Limb (tissue), 2 donors: Measurements from ENCODE around the gene NOL6.
A peak's percentile ranks its signal among the peaks of the same experiment; 100 is the strongest.
"Not testable (repeated sequence)": the region's sequence is repeated elsewhere in the genome, so short reads cannot be mapped to it uniquely, and the experiment has no call there.

Experiments used
- DNase-seq, 2 donors: peaks; one replicate each; pipeline ENCODE4 v3.0.0-alpha.2; 2016; ENCODE audit errors: extremely low spot score in 2 of 2

The NOL6 gene, protein sequence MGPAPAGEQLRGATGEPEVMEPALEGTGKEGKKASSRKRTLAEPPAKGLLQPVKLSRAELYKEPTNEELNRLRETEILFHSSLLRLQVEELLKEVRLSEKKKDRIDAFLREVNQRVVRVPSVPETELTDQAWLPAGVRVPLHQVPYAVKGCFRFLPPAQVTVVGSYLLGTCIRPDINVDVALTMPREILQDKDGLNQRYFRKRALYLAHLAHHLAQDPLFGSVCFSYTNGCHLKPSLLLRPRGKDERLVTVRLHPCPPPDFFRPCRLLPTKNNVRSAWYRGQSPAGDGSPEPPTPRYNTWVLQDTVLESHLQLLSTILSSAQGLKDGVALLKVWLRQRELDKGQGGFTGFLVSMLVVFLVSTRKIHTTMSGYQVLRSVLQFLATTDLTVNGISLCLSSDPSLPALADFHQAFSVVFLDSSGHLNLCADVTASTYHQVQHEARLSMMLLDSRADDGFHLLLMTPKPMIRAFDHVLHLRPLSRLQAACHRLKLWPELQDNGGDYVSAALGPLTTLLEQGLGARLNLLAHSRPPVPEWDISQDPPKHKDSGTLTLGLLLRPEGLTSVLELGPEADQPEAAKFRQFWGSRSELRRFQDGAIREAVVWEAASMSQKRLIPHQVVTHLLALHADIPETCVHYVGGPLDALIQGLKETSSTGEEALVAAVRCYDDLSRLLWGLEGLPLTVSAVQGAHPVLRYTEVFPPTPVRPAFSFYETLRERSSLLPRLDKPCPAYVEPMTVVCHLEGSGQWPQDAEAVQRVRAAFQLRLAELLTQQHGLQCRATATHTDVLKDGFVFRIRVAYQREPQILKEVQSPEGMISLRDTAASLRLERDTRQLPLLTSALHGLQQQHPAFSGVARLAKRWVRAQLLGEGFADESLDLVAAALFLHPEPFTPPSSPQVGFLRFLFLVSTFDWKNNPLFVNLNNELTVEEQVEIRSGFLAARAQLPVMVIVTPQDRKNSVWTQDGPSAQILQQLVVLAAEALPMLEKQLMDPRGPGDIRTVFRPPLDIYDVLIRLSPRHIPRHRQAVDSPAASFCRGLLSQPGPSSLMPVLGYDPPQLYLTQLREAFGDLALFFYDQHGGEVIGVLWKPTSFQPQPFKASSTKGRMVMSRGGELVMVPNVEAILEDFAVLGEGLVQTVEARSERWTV

DNA sequence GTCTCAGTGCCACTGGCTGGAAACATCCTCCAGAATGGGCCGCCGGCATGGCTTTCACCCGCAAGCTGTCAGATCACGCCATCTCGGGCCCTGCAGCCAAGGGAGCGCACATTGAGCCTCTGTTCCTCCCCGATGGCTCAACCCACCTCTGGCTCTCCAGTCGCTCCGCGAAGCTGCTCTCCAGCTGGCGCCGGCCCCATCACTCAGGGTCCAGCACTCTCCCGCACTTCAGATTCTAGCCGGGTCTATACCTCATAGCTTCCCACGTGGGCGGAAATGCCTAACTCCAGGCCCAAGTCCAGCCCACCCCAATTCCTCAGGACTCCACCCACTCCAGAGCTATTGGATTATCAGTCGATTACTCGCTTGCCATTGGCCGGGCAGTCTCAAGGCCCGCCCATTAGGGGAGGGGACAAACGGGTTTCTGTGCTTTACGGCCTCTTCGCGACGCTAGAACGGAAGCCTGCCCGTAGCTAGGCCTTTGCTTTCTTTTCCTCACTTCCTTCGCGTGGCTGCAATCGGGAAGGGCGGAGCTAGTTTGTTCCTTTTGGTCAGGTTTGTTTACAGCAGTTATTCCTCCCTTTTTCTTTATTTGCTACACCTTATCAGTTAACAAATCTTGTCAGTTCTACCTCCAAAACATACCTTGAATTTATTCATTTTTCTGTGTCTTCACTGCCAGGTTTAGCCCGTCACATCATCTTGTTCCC lies at the start of gene NOL6:
TSS of gene NOL6 (minus strand) at position 282 of the 710 bp plus-strand sequence. CDS start at position 200, 82 bp downstream.
- peak; percentile 98 to 99 for DNase-seq

DNA sequence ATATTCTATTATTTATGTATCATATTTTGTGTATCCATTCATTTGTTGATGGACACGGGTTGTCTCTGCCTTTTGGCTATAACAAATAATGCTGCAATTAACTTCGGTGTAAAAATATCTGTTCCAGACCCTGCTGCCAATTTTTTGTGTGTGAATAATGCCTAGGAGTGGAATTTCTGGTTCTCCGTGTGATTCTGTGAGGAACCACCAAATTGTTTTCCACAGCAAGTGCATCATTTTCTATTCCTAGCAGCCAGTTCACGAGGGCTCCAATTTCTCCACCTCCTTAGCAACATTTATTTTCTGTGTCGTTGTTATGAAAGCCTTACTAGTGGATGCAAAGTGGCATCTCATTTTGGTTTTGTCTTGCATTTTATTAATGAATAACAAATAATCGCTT lies 48.1 kb upstream of the NOL6 start:
- not testable (repeated sequence) for DNase-seq

DNA sequence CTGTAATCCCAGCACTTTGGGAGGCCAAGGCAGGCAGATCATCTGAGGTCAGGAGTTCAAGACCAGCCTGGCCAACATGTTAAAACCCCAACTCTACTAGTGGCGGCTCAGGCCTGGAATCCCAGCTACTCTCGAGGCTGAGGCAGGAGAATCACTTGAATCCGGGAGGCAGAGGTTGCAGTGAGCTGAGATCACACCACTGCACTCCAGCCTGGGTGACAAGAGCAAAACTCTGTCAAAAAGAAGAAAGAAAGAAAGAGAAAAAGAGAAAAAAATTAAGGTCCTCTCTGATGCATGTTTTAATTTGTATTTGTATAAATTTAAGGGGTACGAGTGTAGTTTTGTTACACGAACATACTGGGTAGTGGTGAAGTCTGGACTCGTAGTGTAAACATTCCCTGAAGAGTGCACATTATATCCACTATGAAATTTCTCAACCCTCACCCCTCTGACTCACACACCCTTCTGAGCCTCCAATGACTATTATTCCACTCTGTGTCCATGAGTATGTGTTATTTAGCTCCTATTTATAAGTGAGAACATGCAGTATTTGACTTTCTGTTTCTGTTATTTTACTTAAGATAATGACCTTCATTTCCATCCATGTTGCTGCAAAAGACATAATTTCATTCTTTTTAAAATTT lies 44.3 kb upstream of the NOL6 start:
- not testable (repeated sequence) for DNase-seq

DNA sequence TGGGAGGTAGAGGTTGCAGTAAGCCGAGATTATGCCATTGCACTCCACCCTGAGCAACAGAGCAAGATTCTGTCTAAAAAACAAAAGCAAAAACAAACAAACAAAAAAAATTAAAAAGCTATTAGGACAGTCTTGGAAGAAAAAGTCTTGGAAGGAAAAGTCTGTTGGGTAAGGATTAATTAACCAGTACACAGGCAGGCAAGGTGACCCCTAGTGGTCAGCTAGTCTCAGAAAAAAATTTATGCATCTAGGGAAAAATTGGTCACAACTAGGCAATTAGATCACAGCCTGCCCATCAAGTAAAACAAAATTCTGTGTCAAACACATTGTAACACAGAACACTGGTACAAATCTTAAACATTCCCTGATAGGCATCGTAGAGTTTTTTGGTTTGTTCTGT lies 43.6 kb upstream of the NOL6 start:
- DNase-seq, result no peak

DNA sequence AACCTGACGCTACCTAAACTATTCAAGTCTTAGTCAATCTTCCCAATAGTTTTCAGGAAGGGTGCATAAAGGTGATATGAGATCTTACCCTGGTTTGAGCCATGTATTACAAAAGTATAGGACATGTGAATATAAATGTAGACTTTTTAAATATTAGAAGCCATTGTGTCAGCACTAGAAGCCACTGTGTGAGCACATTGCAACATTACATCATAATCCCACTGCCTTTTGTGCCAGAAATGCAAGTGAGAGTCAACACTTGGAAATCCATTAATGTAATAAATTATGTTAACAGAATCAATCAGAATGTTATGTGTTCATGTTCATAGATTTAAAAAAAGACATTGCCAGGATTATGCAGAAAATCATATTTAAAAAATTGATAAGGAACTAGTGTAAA lies 42.7 kb upstream of the NOL6 start:
- not testable (repeated sequence) for DNase-seq

DNA sequence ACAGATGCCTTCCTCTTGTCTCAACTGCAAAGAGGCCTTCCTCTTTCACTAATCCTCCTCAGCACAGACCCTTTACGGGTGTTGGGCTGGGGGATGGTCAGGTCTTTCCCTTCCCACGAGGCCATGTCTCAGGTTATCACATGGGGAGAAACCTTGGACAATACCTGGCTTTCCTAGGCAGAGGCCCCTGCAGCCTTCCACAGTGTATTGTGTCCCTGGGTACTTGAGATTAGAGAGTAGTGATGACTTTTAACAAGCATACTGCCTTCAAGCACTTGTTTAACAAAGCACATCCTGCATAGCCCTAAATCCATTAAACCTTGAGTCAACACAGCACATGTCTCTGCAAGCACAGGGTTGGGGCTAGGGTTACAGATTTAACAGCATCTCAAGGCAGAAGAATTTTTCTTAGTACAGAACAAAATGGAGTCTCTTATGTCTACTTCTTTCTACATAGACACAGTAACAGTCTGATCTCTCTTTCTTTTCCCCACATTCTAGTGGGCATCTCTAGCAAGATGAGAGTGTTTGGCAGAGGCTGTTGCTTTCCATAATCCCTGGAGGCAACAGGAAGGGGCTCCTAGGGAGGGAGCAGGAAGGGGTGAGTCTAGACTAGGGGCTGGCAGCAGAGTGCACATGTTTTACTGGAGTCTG lies 41.7 kb upstream of the NOL6 start:
- DNase-seq, result not testable (repeated sequence)

DNA sequence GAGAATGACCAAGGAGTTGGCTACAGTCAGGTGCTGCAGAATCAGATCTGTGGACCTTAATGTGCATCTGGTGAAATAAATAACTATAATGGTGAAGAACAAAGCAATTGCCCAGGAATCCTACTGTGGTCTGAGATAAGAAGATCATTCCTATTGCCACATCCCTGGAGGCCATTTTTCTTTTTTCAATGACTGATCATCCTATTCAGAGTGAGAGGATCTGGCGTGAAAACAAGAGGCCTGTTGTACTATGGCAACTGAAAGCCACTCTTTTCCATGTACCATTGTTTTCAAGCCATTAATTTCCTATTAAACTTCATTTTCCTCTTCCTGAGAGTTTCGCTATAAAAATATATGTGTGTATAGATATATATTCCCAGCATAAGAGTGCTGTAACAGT lies 38.8 kb upstream of the NOL6 start:
- not testable (repeated sequence) for DNase-seq

DNA sequence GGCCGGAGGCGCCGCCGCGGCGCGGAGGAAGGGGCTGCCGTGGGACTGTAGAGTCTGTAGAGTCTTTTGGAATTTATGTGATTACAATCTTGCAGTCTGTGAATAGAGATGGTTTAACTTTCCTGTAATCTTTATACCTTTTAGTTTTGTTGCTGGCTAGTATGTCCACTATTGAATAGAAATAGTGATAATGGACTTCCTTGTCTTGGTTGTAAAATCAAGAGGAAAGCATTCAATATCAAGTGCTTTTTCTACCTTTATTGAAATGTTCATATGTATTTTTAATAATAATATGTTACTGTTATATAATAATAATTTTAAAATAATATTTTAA lies 37.4 kb upstream of the NOL6 start:
- DNase-seq, result not testable (repeated sequence)

DNA sequence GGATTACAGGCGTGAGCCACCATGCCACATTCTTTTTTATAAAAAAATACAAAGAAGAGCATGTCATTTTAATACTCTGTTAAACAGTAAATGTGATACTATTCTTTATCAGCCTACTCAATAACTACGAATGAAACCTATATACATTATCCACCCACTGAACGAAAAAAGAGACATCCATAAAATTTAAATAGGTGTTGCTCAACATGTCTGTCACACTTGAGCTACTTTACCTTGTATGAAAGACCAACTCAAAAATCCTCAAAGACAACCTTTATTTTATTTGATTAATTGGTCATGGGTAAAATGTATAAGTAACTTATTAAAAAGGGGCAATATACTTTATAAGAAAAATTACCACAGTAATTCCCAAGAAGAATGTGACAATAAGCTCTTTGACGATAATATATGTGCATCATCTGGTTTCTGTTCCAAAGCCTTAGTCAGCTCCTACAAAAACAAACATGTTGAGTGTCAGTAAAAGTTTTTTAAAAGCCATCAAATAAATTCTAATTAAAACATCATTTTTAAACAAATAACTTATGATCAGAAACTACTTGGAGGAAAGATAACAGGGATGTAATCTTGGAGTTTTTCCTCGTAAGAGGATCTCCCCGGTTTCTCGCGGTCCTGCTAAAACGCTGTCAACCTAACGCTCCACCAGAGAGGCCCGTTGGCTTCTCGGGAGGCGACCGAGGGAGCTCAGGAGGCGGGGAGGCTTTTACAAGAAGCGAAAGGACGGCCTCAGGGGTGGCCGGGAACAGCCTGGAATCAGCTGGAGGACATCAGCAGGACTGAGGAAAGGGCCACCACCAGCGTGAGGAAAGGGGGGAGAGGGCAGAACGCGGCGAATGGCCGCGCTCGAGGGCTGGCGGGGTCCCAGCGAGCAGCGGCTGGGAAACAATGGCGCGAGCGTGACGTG lies 36.8 kb upstream of the NOL6 start:
- peak; percentile 74 to 86 for DNase-seq

DNA sequence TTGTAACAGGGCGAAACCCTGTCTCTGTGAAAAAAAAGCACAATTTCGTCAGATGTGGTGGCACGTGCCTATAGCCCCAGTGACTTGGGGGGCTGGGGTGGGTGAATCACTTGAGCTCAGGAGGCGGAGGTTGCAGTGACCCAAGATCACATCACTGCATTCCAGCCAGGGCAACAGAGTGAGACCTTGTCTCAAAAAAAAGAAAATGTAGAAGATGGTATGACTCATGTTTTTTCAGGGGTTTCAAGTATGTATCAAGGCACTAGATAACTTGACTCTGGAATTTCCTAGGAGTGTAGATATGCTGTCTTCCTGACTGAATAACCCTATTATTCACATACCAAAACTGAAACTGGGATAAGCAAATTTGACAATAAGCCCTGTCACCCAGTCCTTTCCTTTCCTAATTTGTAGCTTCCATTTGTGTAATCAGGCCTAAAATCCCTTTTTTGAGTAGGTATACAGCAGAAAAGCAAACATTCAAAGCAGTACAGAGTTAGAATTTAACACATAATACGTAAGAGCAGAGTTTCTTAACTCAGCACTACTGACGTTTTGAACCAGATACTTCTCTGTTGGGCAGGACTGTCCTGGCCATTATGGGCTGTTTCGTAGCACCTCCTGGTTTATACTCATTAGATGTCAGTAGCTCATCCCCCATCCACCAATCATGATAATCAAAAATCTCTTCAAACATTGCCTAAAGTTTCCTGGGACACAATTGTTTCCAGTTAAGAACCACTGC lies 33.1 kb upstream of the NOL6 start:
- DNase-seq, result no peak

DNA sequence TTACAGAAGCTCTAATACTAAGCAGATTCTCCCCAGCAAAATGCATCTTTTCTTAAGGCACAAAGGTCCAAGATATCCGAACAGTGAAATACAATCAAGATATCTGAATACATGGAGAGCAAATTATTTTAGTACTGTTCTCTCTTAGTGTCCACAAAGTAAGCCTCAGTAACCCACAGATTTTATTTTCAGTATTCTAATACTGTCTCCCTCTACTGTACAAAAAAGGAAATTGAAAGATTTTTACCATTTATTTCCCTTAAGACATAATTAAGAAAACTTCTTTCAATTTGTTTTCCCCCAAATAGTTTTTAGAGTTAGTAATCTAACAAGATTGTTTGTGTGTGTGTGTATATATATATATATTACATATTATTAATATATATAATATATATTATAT lies 24.7 kb upstream of the NOL6 start:
- no peak for DNase-seq

DNA sequence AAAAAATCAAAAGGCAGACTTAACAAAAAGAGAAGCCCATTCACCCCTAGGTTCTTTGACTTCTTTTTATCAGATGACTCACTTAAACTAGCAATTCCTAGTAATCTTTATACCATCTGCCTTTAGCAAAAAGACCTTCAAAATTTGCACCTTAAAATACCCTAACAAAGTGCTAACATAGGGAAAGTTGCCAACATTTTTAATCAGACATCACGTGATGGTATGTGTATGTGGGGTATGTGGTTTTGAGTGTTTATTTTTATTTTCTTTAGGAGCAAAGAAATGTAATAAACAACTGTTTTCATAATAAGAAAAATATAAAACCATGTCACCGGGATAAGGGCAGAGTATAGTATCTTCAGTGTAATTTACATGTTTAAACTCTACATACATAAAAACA lies 20.1 kb upstream of the NOL6 start:
- not testable (repeated sequence) for DNase-seq

DNA sequence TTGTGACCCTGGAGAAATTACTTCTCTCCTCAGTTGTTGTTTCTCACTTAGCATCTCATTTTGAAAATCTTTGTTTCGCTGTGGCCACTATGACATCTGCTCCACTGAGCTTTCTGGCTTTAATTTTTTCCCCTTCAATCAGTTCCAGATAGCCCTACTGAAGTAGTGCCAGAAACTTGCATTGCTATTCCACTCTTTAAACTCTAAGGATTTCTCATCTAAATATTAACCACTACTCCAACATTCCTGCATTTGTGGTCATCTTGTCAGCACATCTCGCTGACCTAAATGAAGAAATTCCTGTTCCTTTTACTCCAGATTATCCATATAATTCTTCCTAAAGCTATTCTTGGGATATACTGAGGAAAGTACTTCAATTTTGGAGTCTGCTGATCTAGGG lies 15.3 kb upstream of the NOL6 start:
- DNase-seq, result no peak

DNA sequence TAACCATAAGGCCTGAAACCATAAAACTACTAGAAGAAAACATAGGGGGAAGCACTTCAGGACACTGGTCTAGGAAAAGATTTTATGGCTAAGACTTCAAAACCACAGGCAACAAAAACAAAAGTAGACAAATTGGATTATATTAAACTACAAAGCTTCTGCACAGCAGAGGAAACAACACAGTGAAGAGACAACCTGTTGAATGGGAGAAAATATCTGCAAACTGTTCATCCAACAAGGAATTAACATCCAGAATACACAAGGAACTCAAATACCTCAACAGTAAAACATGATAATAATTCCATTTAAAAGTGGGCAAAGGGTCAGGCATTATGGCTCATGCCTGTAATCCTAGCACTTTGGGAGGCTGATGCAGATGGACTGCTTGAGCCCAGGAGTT lies 11.6 kb upstream of the NOL6 start:
- DNase-seq, result not testable (repeated sequence)

DNA sequence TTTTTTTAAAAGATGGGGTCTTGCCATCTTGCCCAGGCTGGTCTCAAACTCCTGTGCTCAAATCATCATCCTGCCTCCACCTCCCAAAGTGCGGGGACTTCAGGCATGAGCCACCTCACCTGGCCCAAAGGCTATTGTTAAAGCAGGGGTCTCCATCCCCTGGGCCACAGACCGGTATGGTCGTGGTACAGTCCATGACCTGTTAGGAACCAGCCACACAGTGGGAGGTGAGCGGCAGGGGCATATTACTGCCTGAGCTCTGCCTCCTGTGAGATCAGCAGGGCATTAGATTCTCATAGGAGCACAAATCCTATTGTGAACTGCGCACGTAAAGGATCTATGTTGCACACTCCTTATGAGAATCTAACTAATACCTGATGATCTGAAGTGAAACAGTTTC lies 7.3 kb upstream of the NOL6 start:
- no peak for DNase-seq

DNA sequence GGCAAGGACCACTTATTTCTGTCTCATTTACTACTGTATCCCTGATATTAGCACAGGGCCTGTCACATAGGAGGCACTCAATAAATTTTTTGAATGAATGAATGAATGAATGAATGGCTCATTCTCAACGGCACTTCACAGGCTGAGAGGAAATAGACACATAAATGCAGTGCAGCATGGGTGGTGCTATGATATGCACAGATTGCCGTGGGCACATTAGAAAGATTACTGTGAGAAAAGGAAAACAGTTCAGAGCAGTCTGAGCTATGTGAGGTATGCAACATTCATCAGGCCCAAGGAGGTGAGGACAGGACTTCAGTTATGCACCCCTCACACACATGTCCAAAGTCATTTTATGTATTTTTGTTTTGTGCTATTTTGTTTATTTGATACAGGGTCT lies 6.4 kb upstream of the NOL6 start:
- no peak for DNase-seq

DNA sequence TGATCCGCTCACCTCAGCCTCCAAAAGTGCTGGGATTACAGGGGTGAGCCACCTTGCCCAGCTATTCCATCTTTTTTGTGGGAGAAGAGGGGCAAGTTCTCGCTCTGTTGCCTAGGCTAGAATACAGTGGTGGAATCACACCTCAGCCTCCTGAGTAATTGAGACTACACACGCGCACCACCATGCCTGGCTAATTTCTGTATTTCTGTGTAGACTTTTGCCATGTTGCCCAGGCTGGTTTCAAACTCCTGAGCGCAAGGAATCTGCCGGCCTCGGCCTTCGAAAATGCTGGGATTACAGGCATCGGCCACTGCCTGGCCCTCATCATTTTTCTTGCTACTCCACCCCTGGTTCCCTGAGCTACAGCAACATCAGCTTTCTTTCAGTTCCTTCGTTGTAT lies 2.8 kb upstream of the NOL6 start:
- DNase-seq, result no peak

DNA sequence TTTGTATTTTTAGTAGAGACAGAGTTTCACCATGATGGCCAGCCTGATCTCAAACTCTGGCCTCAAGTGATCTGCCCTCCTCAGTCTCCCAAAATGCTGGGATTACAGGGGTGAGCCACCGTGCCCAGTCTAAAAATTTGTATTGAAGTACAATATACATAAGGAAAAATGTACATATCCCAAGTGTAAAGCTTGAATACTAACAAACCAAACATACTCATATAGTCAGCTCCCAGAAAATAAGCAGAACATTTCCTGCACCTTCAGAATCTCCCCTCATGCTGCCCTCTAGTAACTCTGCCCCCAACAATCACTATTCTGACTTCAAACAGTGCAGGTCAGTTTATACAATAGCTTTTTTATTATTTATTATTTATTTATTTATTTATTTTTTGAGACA lies 1.6 kb upstream of the NOL6 start:
- DNase-seq, result no peak
